ENCODE data around the gene AFF3. TPM values are rescaled to one million over a fixed set of nuclear protein-coding genes. Genes with fewer than 3 reads are reported as not detected.

AFF3 gene
- total and polyA plus RNA-seq, 2 of the 8 experiments (the other 6 are each of a cell fraction or from before 2014, with no cell fraction given): 0.27 to 3.0 TPM

- POLR2A ChIA-PET (ENCODE audit: partially characterized antibody): no interaction called here
- Histone ChIP-seq H3K79me2 (ENCODE audit: control insufficient read depth in 1 of 2, insufficient read depth in 2 of 2, low read length in 2 of 2) (no peaks in the 10 kb centered on the region), H3K36me3 (ENCODE audit: control insufficient read depth in 2 of 4, insufficient read depth in 4 of 4, low read length in 3 of 4) (no peaks in the 10 kb centered on the region), H2BK20ac (ENCODE audit: low read length) (no peak overlapping the region), H3K27ac (ENCODE audit: low read depth, low read length) (no peak overlapping the region), H4K91ac (replicated peaks; ENCODE audit: insufficient read length, low read length) (no peak overlapping the region), H3K14ac (ENCODE audit: insufficient read length) (no peak overlapping the region), H4K8ac (ENCODE audit: extremely low read depth, insufficient read depth, low read length) (no peak overlapping the region), H2BK5ac (ENCODE audit: low read depth, low read length) (no peak overlapping the region), H3K23ac (ENCODE audit: insufficient read length) (no peak overlapping the region), H2BK120ac (replicated peaks; ENCODE audit: low read depth, low read length) (no peak overlapping the region), H3K9me3 (ENCODE audit: insufficient read depth in 2 of 2, low read depth in 1 of 2, low read length in 1 of 2) (no peaks in the 10 kb centered on the region), H3K23me2 (ENCODE audit: low read depth, low read length) (no peaks in the 10 kb centered on the region), H2BK12ac (ENCODE audit: low read depth, low read length) (no peak overlapping the region), H2BK15ac (ENCODE audit: low read length) (no peak overlapping the region), H3K4me2 (ENCODE audit: insufficient read depth in 1 of 2, low read depth in 2 of 2, low read length in 2 of 2) (no peak overlapping the region), H3K4me3 (ENCODE audit: extremely low read depth in 1 of 4, insufficient read depth in 2 of 4, low read depth in 3 of 4, low read length in 4 of 4) (no peak overlapping the region), H3K56ac (replicated peaks; ENCODE audit: insufficient read length, low read depth, low read length) (no peak overlapping the region), H4K5ac (ENCODE audit: insufficient read length, low read depth, low read length) (no peak overlapping the region), H2AK5ac (ENCODE audit: low read depth, low read length) (no peak overlapping the region), H3K4ac (replicated peaks; ENCODE audit: insufficient read length, low read depth, low read length) (no peak overlapping the region), H3K27me3 (replicated peaks in 1 of 4; ENCODE audit: control insufficient read depth in 3 of 4, extremely low read depth in 1 of 4, insufficient read depth in 3 of 4, low read length in 3 of 4) (no peaks in the 10 kb centered on the region), H3K9ac (replicated peaks in 1 of 4; ENCODE audit: extremely low read depth in 1 of 4, low read depth in 3 of 4, low read length in 3 of 4) (no peak overlapping the region), H3K18ac (ENCODE audit: extremely low read depth, low read length) (no peak overlapping the region), H3K79me1 (ENCODE audit: low read depth, low read length) (no peaks in the 10 kb centered on the region), H4K20me1 (replicated peaks in 1 of 2; ENCODE audit: control insufficient read depth in 1 of 2, insufficient read depth in 2 of 2, low read length in 2 of 2) (no peaks in the 10 kb centered on the region), H2AFZ (ENCODE audit: low read length) (no peak overlapping the region), H3K4me1 (replicated peaks in 1 of 4; ENCODE audit: control insufficient read depth in 3 of 4, insufficient read depth in 4 of 4, low read length in 3 of 4) (no peaks in the 10 kb centered on the region)
- DNase-seq (ENCODE audit: low read depth in 1 of 2, low spot score in 2 of 2) (no peak), FAIRE-seq (no peak)
- CTCF ChIA-PET (ENCODE audit: partially characterized antibody): no interaction called here
- WGBS, 2 experiments (ENCODE audit: extremely low coverage in 1 of 2, insufficient coverage in 1 of 2, insufficient read length in 1 of 2, insufficient replicate concordance in 2 of 2, low coverage in 1 of 2, low lambda C conversion rate in 2 of 2, missing lambda C conversion rate in 1 of 2): 90% methylated on average over 4 of the region's 4 CpGs; no CpG with 5 or more reads in 1 of the 2 experiments
- TF ChIP-seq BRCA1 (IDR thresholded peaks at IDR 0.05; ENCODE audit: low read depth, low read length): no peak
- TF ChIP-seq TAF7 (optimal IDR thresholded peaks at IDR 0.05; ENCODE audit: borderline replicate concordance, low read depth, low read length): no peak
- TF ChIP-seq ZNF274 (IDR thresholded peaks at IDR 0.05; ENCODE audit: borderline replicate concordance, extremely low read depth, low read length): no peak
- no peak for TF ChIP-seq RBBP5 (IDR thresholded peaks at IDR 0.05; ENCODE audit: borderline replicate concordance, low read depth, low read length)
- TF ChIP-seq RFX5 (IDR thresholded peaks at IDR 0.05; ENCODE audit: borderline replicate concordance, low read depth, low read length): no peak
- TF ChIP-seq TCF12 (IDR thresholded peaks at IDR 0.05; ENCODE audit: low read depth, low read length): no peak
- no peak for TF ChIP-seq POLR2AphosphoS5 (IDR thresholded peaks at IDR 0.05; ENCODE audit: low read depth, low read length)
- TF ChIP-seq, protein P1, sequence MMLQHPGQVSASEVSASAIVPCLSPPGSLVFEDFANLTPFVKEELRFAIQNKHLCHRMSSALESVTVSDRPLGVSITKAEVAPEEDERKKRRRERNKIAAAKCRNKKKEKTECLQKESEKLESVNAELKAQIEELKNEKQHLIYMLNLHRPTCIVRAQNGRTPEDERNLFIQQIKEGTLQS (IDR thresholded peaks at IDR 0.05; ENCODE audit: insufficient read depth, low read depth, low read length): no peak
- no peak for TF ChIP-seq POU5F1 (IDR thresholded peaks at IDR 0.05; ENCODE audit: low read depth, low read length)
- no peak for TF ChIP-seq EP300 (IDR thresholded peaks at IDR 0.05; ENCODE audit: borderline replicate concordance in 1 of 2, low read depth in 2 of 2, low read length in 2 of 2)
- TF ChIP-seq SIN3A (conservative IDR thresholded peaks at IDR 0.05 in 1 of 2, IDR thresholded peaks at IDR 0.05 in 1 of 2; ENCODE audit: low read depth in 1 of 2, low read length in 2 of 2): no peak
- no peak for TF ChIP-seq KDM5A (IDR thresholded peaks at IDR 0.05; ENCODE audit: low read length)
Measured at GRCh38 chr2:99851811-99852210, 290.6 kb downstream of the AFF3 start.
